Heart left ventricle (tissue), 13 donors: ENCODE measurements around the gene SLIT3.

ENCODE experiments used
- CTCF ChIP-seq, 12 donors: fragments of 200-600 bp; sonication (generic) in 4 of 12; IDR thresholded peaks; one replicate each; pipeline versions ENCODE4 v1.5.0 to v1.8.0; 2018 to 2022; ENCODE audit warnings: antibody characterized with exemption in 12 of 12, mild to moderate bottlenecking in 5 of 12
- POLR2A ChIP-seq, 2 donors: fragments of 450-650 bp; IDR thresholded peaks; one replicate each; pipeline ENCODE4 v1.6.1; 2017; ENCODE audit warnings: antibody characterized with exemption in 2 of 2, mild to moderate bottlenecking in 2 of 2, moderate library complexity in 2 of 2
- donor health status: ischemic (EF 13 %, LVEDD 7.1; RV severe dilation, severe dysfunction).
- donor health status: DM: no; HTN: yes; CAD: no.
- donor health status: DM: no; HTN: no; CAD: no.
- donor health status: ischemic (EF 25% LVEDD 6.9; RV normal size, moderate dysfunction).
- donor health status: ischemic (EF 25% LVEDD 5.7; RV mildly dilated, moderate dysfunction).
- donor health status: ischemic (EF 35%, LVEDD 5.7; RV mildly dilated, moderate dysfunction).
- donor health status: nonischemic (EF 11% LVEDD 7.7; RV severe dilation, severe dysfunction).
- donor health status: DM: yes; HTN: yes; CAD: no.
- donor health status: PGD.
- donor health status: ischemic (EF 29% LVEDD 5.4; RV normal size, mild dysfunction).
- donor health status: nonischemic (EF 23%, LVEDD 6.1; RV moderate dilation, normal function).

- no peak for TF ChIP-seq CTCF (IDR thresholded peaks at IDR 0.05)
- TF ChIP-seq POLR2A (IDR thresholded peaks at IDR 0.05): no peak
These were observed 642.5 kb downstream of the SLIT3 start for GRCh38 chr5:168658394-168658793.
